Body of pancreas (tissue), 4 donors: ENCODE results near the gene EHBP1.

Experiments
- CTCF ChIP-seq, 7 experiments: fragments of 450-650 bp in 4 of 7; fragments of 200-600 bp in 3 of 7; sonication (generic) in 3 of 7; IDR thresholded peaks; one replicate each; pipeline ENCODE4 v1.5.1; 2016 to 2019; ENCODE audit warnings: antibody characterized with exemption in 7 of 7
- POLR2A ChIP-seq, 3 donors: fragments of 450-650 bp; IDR thresholded peaks; one replicate each; pipeline ENCODE4 v1.6.1; 2016; ENCODE audit warnings: antibody characterized with exemption in 3 of 3, mild to moderate bottlenecking in 2 of 3

GRCh38 chr2:62784341-62784740 is 78.8 kb downstream of the EHBP1 start:
- no peak for TF ChIP-seq CTCF (IDR thresholded peaks at IDR 0.05)
- TF ChIP-seq POLR2A (IDR thresholded peaks at IDR 0.05), result no peak
